Measurements from ENCODE around the gene RASGRF1. TPM values are rescaled to one million over a fixed set of nuclear protein-coding genes. Genes with fewer than 3 reads are reported as not detected.

Gene RASGRF1
- total RNA-seq, 1 experiment from 2014 or later, result 0.70 TPM

GRCh38 chr15:79035111-79035601 lies 55.4 kb downstream of the RASGRF1 start:
- BruUV-seq (replicated peaks), result no TSS peak
- Mint-ChIP-seq H3K27ac (ENCODE audit: low read depth, unreplicated experiment) (no peak overlapping the region), H3K4me1 (ENCODE audit: insufficient read depth, unreplicated experiment) (no peaks in the 10 kb centered on the region), H3K9me3 (ENCODE audit: unreplicated experiment) (no peaks in the 10 kb centered on the region), H3K4me3 (ENCODE audit: unreplicated experiment) (no peak overlapping the region), H3K27me3 (ENCODE audit: insufficient read depth, unreplicated experiment) (no peaks in the 10 kb centered on the region), H3K36me3 (ENCODE audit: insufficient read depth, unreplicated experiment) (peaks cover 4% of the 10 kb centered on the region)
- CTCF ChIA-PET, result interaction anchor here (0.5 to 15.3 kb wide), 3 partner anchors 36 to 148 kb away, joined by 3 to 333 read pairs (median 3); no protein-coding TSS in a partner anchor
- POLR2A ChIA-PET, result no interaction called here
- intact Hi-C loops (cut with micrococcal nuclease), result no loop called here
- peak; percentile 22 for DNase-seq (ENCODE audit: unreplicated experiment)
- no peak for TF ChIP-seq CTCF (IDR thresholded peaks at IDR 0.05; ENCODE audit: unreplicated experiment)

GRCh38 chr15:79034284-79034683 lies 56.3 kb downstream of the RASGRF1 start:
- POLR2A ChIA-PET, result no interaction called here
- no peak for DNase-seq (ENCODE audit: unreplicated experiment)
- H3K36me3 Mint-ChIP-seq (ENCODE audit: insufficient read depth, unreplicated experiment), result peaks cover 4% of the 10 kb centered on the region
- H3K27ac Mint-ChIP-seq (ENCODE audit: low read depth, unreplicated experiment), result no peak overlapping the region
- no peaks in the 10 kb centered on the region for H3K27me3 Mint-ChIP-seq (ENCODE audit: insufficient read depth, unreplicated experiment)
- TF ChIP-seq CTCF (IDR thresholded peaks at IDR 0.05; ENCODE audit: unreplicated experiment), result no peak
- H3K4me3 Mint-ChIP-seq (ENCODE audit: unreplicated experiment), result no peak overlapping the region
- intact Hi-C loops (cut with micrococcal nuclease), result no loop called here
- no peaks in the 10 kb centered on the region for H3K4me1 Mint-ChIP-seq (ENCODE audit: insufficient read depth, unreplicated experiment)
- no peaks in the 10 kb centered on the region for H3K9me3 Mint-ChIP-seq (ENCODE audit: unreplicated experiment)
- CTCF ChIA-PET, result interaction anchor here (0.6 to 15.3 kb wide), 2 partner anchors 149 to 159 kb away, joined by 3 to 333 read pairs; no protein-coding TSS in a partner anchor
- no TSS peak for BruUV-seq (replicated peaks)

- H3K4me1 Mint-ChIP-seq (ENCODE audit: insufficient read depth, unreplicated experiment), result no peaks in the 10 kb centered on the region
- intact Hi-C loops (cut with micrococcal nuclease), result no loop called here
- no peak for TF ChIP-seq CTCF (IDR thresholded peaks at IDR 0.05; ENCODE audit: unreplicated experiment)
- BruUV-seq (replicated peaks), result no TSS peak
- H3K36me3 Mint-ChIP-seq (ENCODE audit: insufficient read depth, unreplicated experiment), result peaks cover 4% of the 10 kb centered on the region
- POLR2A ChIA-PET, result no interaction called here
- CTCF ChIA-PET, result interaction anchor here (0.6 to 15.3 kb wide), 3 partner anchors 150 to 563 kb away, joined by 3 to 333 read pairs (median 4); no protein-coding TSS in a partner anchor
- no peaks in the 10 kb centered on the region for H3K9me3 Mint-ChIP-seq (ENCODE audit: unreplicated experiment)
- DNase-seq (ENCODE audit: unreplicated experiment), result no peak
- H3K27ac Mint-ChIP-seq (ENCODE audit: low read depth, unreplicated experiment), result no peak overlapping the region
- no peaks in the 10 kb centered on the region for H3K27me3 Mint-ChIP-seq (ENCODE audit: insufficient read depth, unreplicated experiment)
- H3K4me3 Mint-ChIP-seq (ENCODE audit: unreplicated experiment), result no peak overlapping the region
Measured at GRCh38 chr15:79032656-79033055, 57.9 kb downstream of the RASGRF1 start.

GRCh38 chr15:79031821-79032220 lies 58.8 kb downstream of the RASGRF1 start:
- no TSS peak for BruUV-seq (replicated peaks)
- Mint-ChIP-seq H3K4me1 (ENCODE audit: insufficient read depth, unreplicated experiment) (no peaks in the 10 kb centered on the region), H3K36me3 (ENCODE audit: insufficient read depth, unreplicated experiment) (peaks cover 4% of the 10 kb centered on the region), H3K9me3 (ENCODE audit: unreplicated experiment) (no peaks in the 10 kb centered on the region), H3K4me3 (ENCODE audit: unreplicated experiment) (no peak overlapping the region), H3K27ac (ENCODE audit: low read depth, unreplicated experiment) (no peak overlapping the region), H3K27me3 (ENCODE audit: insufficient read depth, unreplicated experiment) (no peaks in the 10 kb centered on the region)
- CTCF ChIA-PET, result interaction anchor here (1.1 to 15.3 kb wide), 2 partner anchors 151 to 163 kb away, joined by 3 to 333 read pairs; no protein-coding TSS in a partner anchor
- DNase-seq (ENCODE audit: unreplicated experiment), result no peak
- POLR2A ChIA-PET, result no interaction called here
- no peak for TF ChIP-seq CTCF (IDR thresholded peaks at IDR 0.05; ENCODE audit: unreplicated experiment)
- intact Hi-C loops (cut with micrococcal nuclease), result no loop called here
